Panc1 (cell line): ENCODE data around the gene MYB. TPM values are rescaled to one million over a fixed set of nuclear protein-coding genes. Genes with fewer than 3 reads are reported as not detected.

ENCODE experiments used
- ATAC-seq: fragments of 200-7000 bp; cut with Tn5 transposase; 2 replicates; pipeline ENCODE4 v1.9.1; 2020; ENCODE audit warnings: mild to moderate bottlenecking, moderate library complexity
- BruUV-seq: library from RNA; stranded (reverse); fragments of 400-500 nt; replicated peaks from 2 replicates; lab custom pipeline; 2021; lab: Mats Ljungman, UMichigan
- CTCF ChIA-PET: fragments of 300-600 bp; sonication (Branson Sonifier 250); formaldehyde crosslinking; loops from one replicate; lab custom pipeline; 2022; ENCODE audit warnings: antibody characterized with exemption; lab: Charles Lee
- POLR2A ChIA-PET: fragments of 300-600 bp; sonication (Branson Sonifier 250); formaldehyde crosslinking; loops from one replicate; lab custom pipeline; 2022; ENCODE audit warnings: antibody characterized with exemption; lab: Charles Lee
- DNase-seq: peaks from one replicate; pipeline ENCODE4 v3.0.0-alpha.2; 2010; ENCODE audit warnings: low read depth, low spot score
- H3K27ac ChIP-seq: 2 replicates; pipeline ENCODE4 v1.5.1; 2011; ENCODE audit warnings: mild to moderate bottlenecking, low read length, inconsistent platforms
- H3K27me3 ChIP-seq: fragments of 200-500 bp; sonication (Bioruptor generic); 2 replicates; pipeline ENCODE4 v1.6.0; 2014; ENCODE audit warnings: low read length, inconsistent platforms; ENCODE audit not compliant: control insufficient read depth, insufficient read depth
- H3K36me3 ChIP-seq: fragments of 200-500 bp; sonication (Bioruptor generic); 2 replicates; pipeline ENCODE4 v1.5.1; 2014; ENCODE audit warnings: inconsistent platforms, mild to moderate bottlenecking, low read length, moderate library complexity; ENCODE audit not compliant: control insufficient read depth, insufficient read depth
- H3K4me1 ChIP-seq: 2 replicates; pipeline ENCODE4 v1.5.1; 2011; ENCODE audit warnings: inconsistent platforms, mild to moderate bottlenecking, low read length, moderate library complexity; ENCODE audit not compliant: control insufficient read depth, insufficient read depth
- H3K4me3 ChIP-seq, 2 experiments: 2 replicates each; pipeline ENCODE4 v1.5.1; 2011 to 2012; ENCODE audit warnings: low read depth in 2 of 2, low read length in 2 of 2, mild to moderate bottlenecking in 2 of 2, inconsistent platforms in 1 of 2, moderate library complexity in 1 of 2
- H3K9me3 ChIP-seq: fragments of 200-500 bp; sonication (Bioruptor generic); 2 replicates; pipeline ENCODE4 v1.5.1; 2014; ENCODE audit warnings: low read depth, mild to moderate bottlenecking, inconsistent platforms, low read length, moderate library complexity; ENCODE audit not compliant: control insufficient read depth, insufficient read depth
- CTCF ChIP-seq: fragments of 450-650 bp; IDR thresholded peaks from 2 replicates; pipeline ENCODE4 v1.5.1; 2017; ENCODE audit warnings: mild to moderate bottlenecking
- POLR2AphosphoS5 ChIP-seq: IDR thresholded peaks from 2 replicates; pipeline ENCODE4 v1.6.1; 2012; ENCODE audit warnings: mild to moderate bottlenecking, low read depth, low read length, moderate library complexity
- REST ChIP-seq, 2 experiments: IDR thresholded peaks; 2 replicates each; pipeline ENCODE4 v1.6.1; 2011 to 2012; ENCODE audit warnings: low read depth in 2 of 2, control low read depth in 1 of 2, low read length in 1 of 2, mild to moderate bottlenecking in 1 of 2, moderate library complexity in 1 of 2; ENCODE audit not compliant: insufficient read depth in 1 of 2
- SIN3A ChIP-seq: IDR thresholded peaks from 2 replicates; pipeline ENCODE4 v1.6.1; 2012; ENCODE audit warnings: low read depth, mild to moderate bottlenecking, low read length, moderate library complexity, borderline replicate concordance; ENCODE audit not compliant: insufficient read depth
- TCF7L2 ChIP-seq: IDR thresholded peaks from 2 replicates; pipeline ENCODE4 v1.6.1; 2011; ENCODE audit warnings: mild to moderate bottlenecking, low read depth, low read length, inconsistent platforms
- in situ Hi-C: cut with HindIII; loops from 2 replicates; pipeline ENCODE4 v1.10.0; 2016; ENCODE audit warnings: low sequenced_read_pairs, low pct_unique_long_range_greater_than_20kb
- intact Hi-C: fragments of 100-400 bp; cut with micrococcal nuclease; formaldehyde crosslinking; loops from one replicate; pipeline ENCODE4 v1.10.0; 2022; ENCODE audit not compliant: unreplicated experiment
- total RNA-seq: library from RNA; stranded (reverse); gene quantifications from one replicate; pipeline ENCODE4 v1.2.1, GENCODE V29; 2021; ENCODE audit not compliant: unreplicated experiment

The MYB gene
- total RNA-seq, 1 experiment from 2014 or later = 1.3 TPM

GRCh38 chr6:135170238-135170637 lies 10.9 kb upstream of the MYB start:
- H3K36me3 ChIP-seq = no peaks in the 10 kb centered on the region
- in situ Hi-C loops = no loop called here
- POLR2A ChIA-PET = no interaction called here

GRCh38 chr6:135170849-135171248 lies 10.3 kb upstream of the MYB start:
- Histone ChIP-seq H3K9me3 (no peaks in the 10 kb centered on the region), H3K27me3 (peaks cover 2% of the 10 kb centered on the region; the same call in 1 of the 2 replicates), H3K27ac (no peak overlapping the region), H3K36me3 (no peaks in the 10 kb centered on the region), H3K4me1 (no peaks in the 10 kb centered on the region), H3K4me3 (no peak overlapping the region)
- intact Hi-C loops = no loop called here
- TF ChIP-seq TCF7L2 = no peak
- TF ChIP-seq CTCF = no peak
- TF ChIP-seq POLR2AphosphoS5 = no peak
- TF ChIP-seq REST (IDR thresholded peaks at IDR 0.05; ENCODE audit: insufficient read depth in 1 of 2, low read depth in 2 of 2, low read length in 1 of 2) = no peak
- TF ChIP-seq SIN3A = no peak
- BruUV-seq = no TSS peak
- CTCF ChIA-PET = no interaction called here
- POLR2A ChIA-PET = no interaction called here
- ATAC-seq (no peak), DNase-seq (no peak)
- in situ Hi-C loops = no loop called here

More at GRCh38 chr6:135170238-135170637, 10.9 kb upstream of the MYB start:
- ATAC-seq (no peak), DNase-seq (no peak)
- Histone ChIP-seq H3K9me3 (no peaks in the 10 kb centered on the region), H3K27me3 (peaks cover 2% of the 10 kb centered on the region; the same call in 1 of the 2 replicates), H3K27ac (no peak overlapping the region), H3K4me3 (no peak overlapping the region), H3K4me1 (no peaks in the 10 kb centered on the region)
- intact Hi-C loops = no loop called here
- CTCF ChIA-PET = no interaction called here
- no peak for TF ChIP-seq TCF7L2
- no peak for TF ChIP-seq CTCF
- TF ChIP-seq SIN3A = no peak
- no peak for TF ChIP-seq REST (IDR thresholded peaks at IDR 0.05; ENCODE audit: insufficient read depth in 1 of 2, low read depth in 2 of 2, low read length in 1 of 2)
- no peak for TF ChIP-seq POLR2AphosphoS5
- BruUV-seq = no TSS peak
